Psoas muscle (tissue), 8 donors: ENCODE results near the gene PLPPR5. TPM values are rescaled to one million over a fixed set of nuclear protein-coding genes. Genes with fewer than 3 reads are reported as not detected.

Experiments used
- ATAC-seq, 4 donors: fragments of 200-7000 bp; cut with Tn5 transposase; one replicate each; pipeline ENCODE4 v1.9.1; 2020; ENCODE audit warnings: moderate library complexity in 3 of 4, mild to moderate bottlenecking in 2 of 4
- DNase-seq, 2 donors: peaks; one replicate each; pipeline ENCODE4 v3.0.0-alpha.2; 2020
- H3K27ac ChIP-seq: fragments of 200-600 bp; one replicate; pipeline ENCODE4 v1.8.0; 2022
- H3K27me3 ChIP-seq, 3 donors: fragments of 200-600 bp in 1 of 3; one replicate each; pipeline versions ENCODE4 v1.6.1 to v1.8.0; 2013 to 2022; ENCODE audit warnings: low read length in 2 of 3, mild to moderate bottlenecking in 2 of 3, moderate library complexity in 1 of 3; ENCODE audit not compliant: insufficient read depth in 3 of 3
- H3K36me3 ChIP-seq, 2 donors: fragments of 200-600 bp in 1 of 2; one replicate each; pipeline versions ENCODE4 v1.6.1 to v1.8.0; 2013 to 2022; ENCODE audit warnings: low read depth in 1 of 2, mild to moderate bottlenecking in 1 of 2, moderate library complexity in 1 of 2; ENCODE audit not compliant: insufficient read depth in 1 of 2
- H3K4me1 ChIP-seq: fragments of 200-600 bp; one replicate; pipeline ENCODE4 v1.8.0; 2022
- H3K4me3 ChIP-seq: fragments of 200-600 bp; one replicate; pipeline ENCODE4 v1.8.0; 2022; ENCODE audit warnings: mild to moderate bottlenecking
- H3K9me3 ChIP-seq: fragments of 200-600 bp; one replicate; pipeline ENCODE4 v1.8.0; 2022
- CTCF ChIP-seq: fragments of 200-600 bp; IDR thresholded peaks from one replicate; pipeline ENCODE4 v1.8.0; 2022; ENCODE audit warnings: antibody characterized with exemption
- WGBS, 3 donors: extraction: QIAGEN DNeasy Blood & Tissue Kit; methylation state at CpG; one replicate each; pipeline versions ENCODE4 v1.1.6 to v1.1.7; 2013; 5-methylcytosine and 5-hydroxymethylcytosine counted together
- intact Hi-C, 2 donors: fragments of 100-400 bp; cut with DNase I; formaldehyde crosslinking; loops; one replicate each; pipeline versions ENCODE4 v1.11.0 to v1.14.2; 2022
- polyA plus RNA-seq, 3 donors: library from polyadenylated mRNA; stranded (reverse); fragments of 200-250 nt; gene quantifications; one replicate each; pipeline ENCODE4 v1.2.3, GENCODE V29; 2013
- total RNA-seq, 4 donors: library from RNA; stranded (reverse); fragmentation: NEBNext Ultra II Directional in 2 of 4; extraction: Animal tissue kit (Norgen Biotek cat#: 25700) in 2 of 4; gene quantifications; one replicate each; pipeline versions ENCODE4 v1.2.1 to v1.2.4, GENCODE V29; 2021 to 2023
- donor health status: healthy with polysubstance abuse.
- donor health status: DM: no; HTN: no; CAD: no; lungs with moderate emphysema.
- donor health status: Bipolar disorder and iron deficiency.
- donor health status: healthy.
- donor health status: DM: yes; HTN: yes; CAD: no.
- donor health status: DM: no; HTN: no; CAD: no.
- donor health status: DM: no; HTN: no; CAD: no.
- donor health status: DM: yes; HTN: yes; CAD: no.

PLPPR5 gene
- total and polyA plus RNA-seq, 7 donors: 0.01 TPM; not detected in 6

GRCh38 chr1:98932184-98932583, 72.5 kb downstream of the PLPPR5 start:
- H3K4me3 ChIP-seq: no peak overlapping the region
- H3K4me1 ChIP-seq: no peaks in the 10 kb centered on the region
- DNase-seq (no peak), ATAC-seq (no peak)
- TF ChIP-seq CTCF: no peak
- no peaks in the 10 kb centered on the region for H3K36me3 ChIP-seq
- WGBS, 3 donors: 82 to 85% (median 83%) methylated on average over 5 of the region's 5 CpGs
- H3K27me3 ChIP-seq: no peaks in the 10 kb centered on the region
- no peaks in the 10 kb centered on the region for H3K9me3 ChIP-seq
- H3K27ac ChIP-seq: no peak overlapping the region
- intact Hi-C loops: loop anchor here in 1 of 2 donors (1.0 kb wide), 1 partner anchor 20 kb away; no protein-coding TSS in a partner anchor

- Histone ChIP-seq H3K36me3 (no peaks in the 10 kb centered on the region), H3K9me3 (no peaks in the 10 kb centered on the region), H3K27me3 (no peaks in the 10 kb centered on the region), H3K4me1 (no peaks in the 10 kb centered on the region), H3K27ac (no peak overlapping the region), H3K4me3 (no peak overlapping the region)
- intact Hi-C loops: no loop called here
- DNase-seq: no peak
- no peak for ATAC-seq
- no peak for TF ChIP-seq CTCF
- 79 to 82% (median 81%) methylated on average over 8 of the region's 8 CpGs for WGBS, 3 donors
Observed at GRCh38 chr1:98931128-98931835, 73.4 kb downstream of the PLPPR5 start.

GRCh38 chr1:98929437-98929836, 75.2 kb downstream of the PLPPR5 start:
- no peak overlapping the region for H3K4me3 ChIP-seq
- H3K4me1 ChIP-seq: no peaks in the 10 kb centered on the region
- no peaks in the 10 kb centered on the region for H3K27me3 ChIP-seq
- ATAC-seq (no peak), DNase-seq (no peak)
- H3K36me3 ChIP-seq: no peaks in the 10 kb centered on the region
- H3K9me3 ChIP-seq: no peaks in the 10 kb centered on the region
- H3K27ac ChIP-seq: no peak overlapping the region
- TF ChIP-seq CTCF: no peak
- 38 to 65% (median 39%) methylated on average over 1 of the region's 1 CpG for WGBS, 3 donors
- intact Hi-C loops: no loop called here

GRCh38 chr1:98926597-98926996, 78.1 kb downstream of the PLPPR5 start:
- Histone ChIP-seq H3K4me3 (no peak overlapping the region), H3K27me3 (no peaks in the 10 kb centered on the region), H3K36me3 (no peaks in the 10 kb centered on the region), H3K9me3 (no peaks in the 10 kb centered on the region), H3K4me1 (no peaks in the 10 kb centered on the region), H3K27ac (no peak overlapping the region)
- intact Hi-C loops: no loop called here
- WGBS, 3 donors: 74 to 80% (median 76%) methylated on average over 4 of the region's 4 CpGs
- TF ChIP-seq CTCF: no peak
- ATAC-seq: no peak
- DNase-seq: no peak

GRCh38 chr1:98924977-98925376, 79.7 kb downstream of the PLPPR5 start:
- Histone ChIP-seq H3K9me3 (no peaks in the 10 kb centered on the region), H3K27me3 (no peaks in the 10 kb centered on the region), H3K27ac (no peak overlapping the region), H3K4me1 (no peaks in the 10 kb centered on the region), H3K36me3 (no peaks in the 10 kb centered on the region), H3K4me3 (no peak overlapping the region)
- no peak for DNase-seq
- whole genome bisulfite sequencing, 3 donors: 25 to 44% (median 38%) methylated on average over 1 of the region's 1 CpG
- no peak for TF ChIP-seq CTCF
- no peak for ATAC-seq
- intact Hi-C loops: no loop called here
